ENCODE results near the gene S100A11. TPM values are rescaled to one million over a fixed set of nuclear protein-coding genes. Genes with fewer than 3 reads are reported as not detected.

The S100A11 gene
- polyA plus RNA-seq, 3 donors: 1,184 to 3,364 (median 2,621) TPM

GRCh38 chr1:152003846-152004442 is 32.9 kb downstream of the S100A11 start:
- TF ChIP-seq CTCF (IDR thresholded peaks at IDR 0.05): no peak
- H3K27ac Mint-ChIP-seq: peak overlapping the region in 1 of 7 donors; percentile 26
- intact Hi-C loops (cut with micrococcal nuclease): loop anchor here in 1 of 2 donors (5.0 kb wide), 1 partner anchor 37 kb away; no protein-coding TSS in a partner anchor

GRCh38 chr1:152002960-152003359 is 33.8 kb downstream of the S100A11 start:
- Histone ChIP-seq H3K9ac (ENCODE audit: insufficient read depth, low read length, poor library complexity, severe bottlenecking) (no peak overlapping the region), H3K4me1 (ENCODE audit: control insufficient read depth in 1 of 2, insufficient read depth in 2 of 2, low read length in 2 of 2) (peaks cover 21 to 22% of the 10 kb centered on the region in 2 donors), H3K36me3 (replicated peaks in 1 of 2; ENCODE audit: control insufficient read depth in 1 of 2, insufficient read depth in 2 of 2, low read length in 2 of 2) (no peaks in the 10 kb centered on the region), H3K9me3 (replicated peaks in 1 of 2; ENCODE audit: control insufficient read depth in 1 of 2, insufficient read depth in 1 of 2, low read length in 2 of 2) (no peaks in the 10 kb centered on the region), H4K20me1 (ENCODE audit: insufficient read depth, low read length) (no peaks in the 10 kb centered on the region), H3K4me2 (replicated peaks; ENCODE audit: extremely low read depth, low read length, poor library complexity, severe bottlenecking) (no peak overlapping the region), H3K4me3 (replicated peaks in 1 of 3; ENCODE audit: low read depth in 2 of 3, low read length in 3 of 3) (no peak overlapping the region), H3K79me2 (ENCODE audit: insufficient read depth, low read length) (no peaks in the 10 kb centered on the region), H3K27me3 (ENCODE audit: control insufficient read depth in 2 of 2, insufficient read depth in 2 of 2, low read length in 2 of 2) (peaks cover 0 to 3% of the 10 kb centered on the region in 2 donors), H3K27ac (ENCODE audit: low read depth in 1 of 2, low read length in 2 of 2) (no peak overlapping the region), H2AFZ (ENCODE audit: insufficient read depth, low read depth, low read length, poor library complexity, severe bottlenecking) (no peak overlapping the region)
- TF ChIP-seq CTCF (IDR thresholded peaks at IDR 0.05): no peak
- Mint-ChIP-seq H3K4me3 (peak overlapping the region in 1 of 2 donors; percentile 4), H3K36me3 (peaks cover 0 to 4% of the 10 kb centered on the region in 2 donors), H3K9me3 (peaks cover 0 to 3% (median 0%) of the 10 kb centered on the region in 7 donors), H3K27me3 (ENCODE audit: low read depth in 3 of 3) (peaks cover 6 to 15% (median 13%) of the 10 kb centered on the region in 3 donors), H3K4me1 (peaks cover 23% of the 10 kb centered on the region), H3K27ac (peak overlapping the region in 1 of 7 donors; percentile 47)
- DNase-seq: no peak
- intact Hi-C loops (cut with micrococcal nuclease): loop anchor here in 1 of 2 donors (5.0 kb wide), 1 partner anchor 36 kb away; no protein-coding TSS in a partner anchor
- 74% methylated on average over 2 of the region's 3 CpGs for WGBS (ENCODE audit: insufficient coverage)

More at GRCh38 chr1:152003846-152004442, 32.9 kb downstream of the S100A11 start:
- peak overlapping the region in 1 of 2 donors; percentile 4 for H3K4me3 Mint-ChIP-seq
- no peaks in the 10 kb centered on the region for H3K9me3 ChIP-seq (replicated peaks in 1 of 2; ENCODE audit: control insufficient read depth in 1 of 2, insufficient read depth in 1 of 2, low read length in 2 of 2)
- peaks cover 21 to 22% of the 10 kb centered on the region in 2 donors for H3K4me1 ChIP-seq (ENCODE audit: control insufficient read depth in 1 of 2, insufficient read depth in 2 of 2, low read length in 2 of 2)
- no peaks in the 10 kb centered on the region for H3K36me3 ChIP-seq (replicated peaks in 1 of 2; ENCODE audit: control insufficient read depth in 1 of 2, insufficient read depth in 2 of 2, low read length in 2 of 2)
- H4K20me1 ChIP-seq (ENCODE audit: insufficient read depth, low read length): no peaks in the 10 kb centered on the region
- H3K4me3 ChIP-seq (replicated peaks in 1 of 3; ENCODE audit: low read depth in 2 of 3, low read length in 3 of 3): no peak overlapping the region
- H3K4me2 ChIP-seq (replicated peaks; ENCODE audit: extremely low read depth, low read length, poor library complexity, severe bottlenecking): no peak overlapping the region
- peaks cover 12 to 14% (median 13%) of the 10 kb centered on the region in 3 donors for H3K27me3 Mint-ChIP-seq (ENCODE audit: low read depth in 3 of 3)
- H3K36me3 Mint-ChIP-seq: peaks cover 0 to 4% of the 10 kb centered on the region in 2 donors
- no peak overlapping the region for H3K9ac ChIP-seq (ENCODE audit: insufficient read depth, low read length, poor library complexity, severe bottlenecking)
- DNase-seq: no peak
- H3K4me1 Mint-ChIP-seq: peaks cover 23% of the 10 kb centered on the region
- WGBS (ENCODE audit: insufficient coverage): 85% methylated on average over 3 of the region's 4 CpGs
- H3K79me2 ChIP-seq (ENCODE audit: insufficient read depth, low read length): no peaks in the 10 kb centered on the region
- no peak overlapping the region for H2AFZ ChIP-seq (ENCODE audit: insufficient read depth, low read depth, low read length, poor library complexity, severe bottlenecking)
- no peak overlapping the region for H3K27ac ChIP-seq (ENCODE audit: low read depth in 1 of 2, low read length in 2 of 2)
- H3K27me3 ChIP-seq (ENCODE audit: control insufficient read depth in 2 of 2, insufficient read depth in 2 of 2, low read length in 2 of 2): peaks cover 3% of the 10 kb centered on the region in 2 donors
- peaks cover 0 to 3% (median 0%) of the 10 kb centered on the region in 7 donors for H3K9me3 Mint-ChIP-seq

Data from CD14-positive monocyte (primary cell).